Ishikawa (cell line): ENCODE results near the gene ZNF486.

Source experiments
- CEBPB ChIP-seq: IDR thresholded peaks from 2 replicates; pipeline ENCODE4 v1.6.1; 2012
- CREB1 ChIP-seq: IDR thresholded peaks from 2 replicates; pipeline ENCODE4 v1.6.1; 2012; ENCODE audit warnings: low read depth
- EGR1 ChIP-seq: IDR thresholded peaks from 2 replicates; pipeline ENCODE4 v1.6.1; 2012
- EP300 ChIP-seq: IDR thresholded peaks from 2 replicates; pipeline ENCODE4 v1.6.1; 2012; ENCODE audit warnings: borderline replicate concordance
- FOXM1 ChIP-seq: IDR thresholded peaks from 2 replicates; pipeline ENCODE4 v1.6.1; 2012; ENCODE audit warnings: low read depth, borderline replicate concordance
- NFIC ChIP-seq: IDR thresholded peaks from 2 replicates; pipeline ENCODE4 v1.6.1; 2012
- RAD21 ChIP-seq: IDR thresholded peaks from 2 replicates; pipeline ENCODE4 v1.6.1; 2012; ENCODE audit warnings: low read depth
- TAF1 ChIP-seq: IDR thresholded peaks from 2 replicates; pipeline ENCODE4 v1.6.1; 2012; ENCODE audit warnings: low read depth, mild to moderate bottlenecking
- TCF12 ChIP-seq: IDR thresholded peaks from 2 replicates; pipeline ENCODE4 v1.6.1; 2012; ENCODE audit warnings: low read depth
- TEAD4 ChIP-seq: IDR thresholded peaks from 2 replicates; pipeline ENCODE4 v1.6.1; 2012
- YY1 ChIP-seq: IDR thresholded peaks from 2 replicates; pipeline ENCODE4 v1.6.1; 2012; ENCODE audit warnings: low read depth
- ZBTB7A ChIP-seq: IDR thresholded peaks from 2 replicates; pipeline ENCODE4 v1.6.1; 2012; ENCODE audit warnings: low read depth
- TF ChIP-seq, protein P1 (sequence below): IDR thresholded peaks from 2 replicates; pipeline ENCODE4 v1.6.1; 2012
- TF ChIP-seq, protein P2 (sequence below): IDR thresholded peaks from 2 replicates; pipeline ENCODE4 v1.6.1; 2012
- TF ChIP-seq, protein P3 (sequence below): IDR thresholded peaks from 2 replicates; pipeline ENCODE4 v1.6.1; 2012; ENCODE audit warnings: low read depth, mild to moderate bottlenecking

ZNF486 gene

DNA sequence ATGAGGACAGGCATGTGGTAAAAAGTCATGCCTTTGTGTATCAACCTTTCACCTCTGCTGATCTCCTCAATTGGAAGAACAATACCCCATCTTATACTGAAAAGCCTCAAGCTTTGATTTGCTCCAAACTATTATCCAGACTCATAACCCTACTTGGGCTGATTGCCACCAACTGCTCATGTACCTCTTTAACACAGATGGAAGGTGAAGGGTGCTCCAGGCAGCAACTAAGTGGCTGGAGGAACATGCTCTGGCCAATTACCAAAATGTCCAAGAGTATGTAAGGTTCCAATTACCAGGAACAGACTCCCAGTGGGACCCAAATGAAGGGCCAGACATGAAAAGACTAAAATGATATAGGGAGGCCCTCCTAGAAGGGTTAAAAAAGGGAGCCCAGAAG, 78.3 kb downstream of the ZNF486 start:
- TF ChIP-seq FOXM1: no peak
- TF ChIP-seq RAD21: no peak
- TF ChIP-seq CEBPB: no peak
- no peak for TF ChIP-seq EGR1
- TF ChIP-seq, protein P1, sequence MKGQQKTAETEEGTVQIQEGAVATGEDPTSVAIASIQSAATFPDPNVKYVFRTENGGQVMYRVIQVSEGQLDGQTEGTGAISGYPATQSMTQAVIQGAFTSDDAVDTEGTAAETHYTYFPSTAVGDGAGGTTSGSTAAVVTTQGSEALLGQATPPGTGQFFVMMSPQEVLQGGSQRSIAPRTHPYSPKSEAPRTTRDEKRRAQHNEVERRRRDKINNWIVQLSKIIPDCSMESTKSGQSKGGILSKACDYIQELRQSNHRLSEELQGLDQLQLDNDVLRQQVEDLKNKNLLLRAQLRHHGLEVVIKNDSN: no peak
- TF ChIP-seq TAF1: no peak
- TF ChIP-seq, protein P2, sequence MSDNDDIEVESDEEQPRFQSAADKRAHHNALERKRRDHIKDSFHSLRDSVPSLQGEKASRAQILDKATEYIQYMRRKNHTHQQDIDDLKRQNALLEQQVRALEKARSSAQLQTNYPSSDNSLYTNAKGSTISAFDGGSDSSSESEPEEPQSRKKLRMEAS: no peak

DNA sequence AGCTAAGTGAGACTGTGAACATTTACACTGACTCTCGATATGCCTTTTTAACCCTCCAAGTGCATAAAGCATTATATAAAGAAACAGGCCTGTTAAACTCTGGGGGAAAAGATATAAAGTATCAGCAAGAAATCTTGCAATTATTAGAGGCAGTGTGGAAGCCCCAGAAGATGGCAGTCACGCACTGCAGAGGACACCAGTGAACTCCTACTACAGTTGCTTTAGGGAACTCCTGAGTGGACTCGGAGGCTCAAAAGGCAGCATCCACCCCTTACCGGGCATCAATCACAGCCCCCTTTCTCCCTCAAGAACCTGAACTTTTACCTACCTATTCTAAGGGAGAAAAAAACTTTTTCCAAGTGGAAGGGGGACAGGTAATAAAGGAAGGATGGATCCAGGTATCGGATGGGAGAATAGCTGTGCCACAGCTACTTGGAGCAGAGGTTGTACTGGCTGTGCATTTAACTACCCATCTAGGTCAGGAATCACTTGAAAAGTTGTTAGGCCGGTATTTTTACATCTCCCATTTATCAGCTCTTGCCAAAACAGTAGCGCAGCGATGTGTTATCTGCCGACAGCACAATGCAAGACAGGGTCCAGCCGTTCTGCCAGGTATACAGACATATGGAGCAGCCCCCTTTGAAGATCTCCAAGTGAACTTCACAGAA, 80.1 kb downstream of the ZNF486 start:
- TF ChIP-seq TEAD4 (no peak), EGR1 (no peak), TAF1 (no peak), CEBPB (no peak), CREB1 (no peak), ZBTB7A (no peak), EP300 (no peak), RAD21 (no peak), YY1 (no peak), TCF12 (no peak), NFIC (no peak), FOXM1 (no peak)
- TF ChIP-seq, protein P3, sequence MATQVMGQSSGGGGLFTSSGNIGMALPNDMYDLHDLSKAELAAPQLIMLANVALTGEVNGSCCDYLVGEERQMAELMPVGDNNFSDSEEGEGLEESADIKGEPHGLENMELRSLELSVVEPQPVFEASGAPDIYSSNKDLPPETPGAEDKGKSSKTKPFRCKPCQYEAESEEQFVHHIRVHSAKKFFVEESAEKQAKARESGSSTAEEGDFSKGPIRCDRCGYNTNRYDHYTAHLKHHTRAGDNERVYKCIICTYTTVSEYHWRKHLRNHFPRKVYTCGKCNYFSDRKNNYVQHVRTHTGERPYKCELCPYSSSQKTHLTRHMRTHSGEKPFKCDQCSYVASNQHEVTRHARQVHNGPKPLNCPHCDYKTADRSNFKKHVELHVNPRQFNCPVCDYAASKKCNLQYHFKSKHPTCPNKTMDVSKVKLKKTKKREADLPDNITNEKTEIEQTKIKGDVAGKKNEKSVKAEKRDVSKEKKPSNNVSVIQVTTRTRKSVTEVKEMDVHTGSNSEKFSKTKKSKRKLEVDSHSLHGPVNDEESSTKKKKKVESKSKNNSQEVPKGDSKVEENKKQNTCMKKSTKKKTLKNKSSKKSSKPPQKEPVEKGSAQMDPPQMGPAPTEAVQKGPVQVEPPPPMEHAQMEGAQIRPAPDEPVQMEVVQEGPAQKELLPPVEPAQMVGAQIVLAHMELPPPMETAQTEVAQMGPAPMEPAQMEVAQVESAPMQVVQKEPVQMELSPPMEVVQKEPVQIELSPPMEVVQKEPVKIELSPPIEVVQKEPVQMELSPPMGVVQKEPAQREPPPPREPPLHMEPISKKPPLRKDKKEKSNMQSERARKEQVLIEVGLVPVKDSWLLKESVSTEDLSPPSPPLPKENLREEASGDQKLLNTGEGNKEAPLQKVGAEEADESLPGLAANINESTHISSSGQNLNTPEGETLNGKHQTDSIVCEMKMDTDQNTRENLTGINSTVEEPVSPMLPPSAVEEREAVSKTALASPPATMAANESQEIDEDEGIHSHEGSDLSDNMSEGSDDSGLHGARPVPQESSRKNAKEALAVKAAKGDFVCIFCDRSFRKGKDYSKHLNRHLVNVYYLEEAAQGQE: no peak
- TF ChIP-seq, protein P2: no peak
- TF ChIP-seq, protein P1: no peak
